ENCODE data around the gene ERMAP.

Gene ERMAP

GRCh38 chr1:42817976-42818375 lies 1.1 kb downstream of the ERMAP start:
- TF ChIP-seq REST (IDR thresholded peaks at IDR 0.05; ENCODE audit: insufficient read depth in 1 of 2, low read depth in 2 of 2, low read length in 2 of 2) (no peak), SIN3A (IDR thresholded peaks at IDR 0.05; ENCODE audit: borderline replicate concordance, insufficient read depth, low read length) (no peak), TAF1 (IDR thresholded peaks at IDR 0.05; ENCODE audit: borderline replicate concordance, insufficient read depth, low read length) (no peak), FOXP2 (optimal IDR thresholded peaks at IDR 0.05; ENCODE audit: borderline replicate concordance, extremely low read depth, extremely low read length, insufficient read depth) (no peak), POLR2AphosphoS5 (IDR thresholded peaks at IDR 0.05; ENCODE audit: low read depth, low read length) (no peak)

- no peak for TF ChIP-seq FOXP2 (optimal IDR thresholded peaks at IDR 0.05; ENCODE audit: borderline replicate concordance, extremely low read depth, extremely low read length, insufficient read depth)
- TF ChIP-seq REST (IDR thresholded peaks at IDR 0.05; ENCODE audit: insufficient read depth in 1 of 2, low read depth in 2 of 2, low read length in 2 of 2): no peak
- TF ChIP-seq POLR2AphosphoS5 (IDR thresholded peaks at IDR 0.05; ENCODE audit: low read depth, low read length): no peak
- TF ChIP-seq TAF1 (IDR thresholded peaks at IDR 0.05; ENCODE audit: borderline replicate concordance, insufficient read depth, low read length): no peak
- no peak for TF ChIP-seq SIN3A (IDR thresholded peaks at IDR 0.05; ENCODE audit: borderline replicate concordance, insufficient read depth, low read length)
Measured at GRCh38 chr1:42820813-42821212, 3.9 kb downstream of the ERMAP start.

GRCh38 chr1:42821690-42822089 lies 4.8 kb downstream of the ERMAP start:
- TF ChIP-seq SIN3A (IDR thresholded peaks at IDR 0.05; ENCODE audit: borderline replicate concordance, insufficient read depth, low read length): no peak

- TF ChIP-seq TAF1 (IDR thresholded peaks at IDR 0.05; ENCODE audit: borderline replicate concordance, insufficient read depth, low read length) (no peak), SIN3A (IDR thresholded peaks at IDR 0.05; ENCODE audit: borderline replicate concordance, insufficient read depth, low read length) (no peak), FOXP2 (optimal IDR thresholded peaks at IDR 0.05; ENCODE audit: borderline replicate concordance, extremely low read depth, extremely low read length, insufficient read depth) (no peak), REST (IDR thresholded peaks at IDR 0.05; ENCODE audit: insufficient read depth in 1 of 2, low read depth in 2 of 2, low read length in 2 of 2) (no peak), POLR2AphosphoS5 (IDR thresholded peaks at IDR 0.05; ENCODE audit: low read depth, low read length) (no peak)
Measured at GRCh38 chr1:42822800-42823392, 6.0 kb downstream of the ERMAP start.

- TF ChIP-seq POLR2AphosphoS5 (IDR thresholded peaks at IDR 0.05; ENCODE audit: low read depth, low read length): no peak
- no peak for TF ChIP-seq REST (IDR thresholded peaks at IDR 0.05; ENCODE audit: insufficient read depth in 1 of 2, low read depth in 2 of 2, low read length in 2 of 2)
- no peak for TF ChIP-seq SIN3A (IDR thresholded peaks at IDR 0.05; ENCODE audit: borderline replicate concordance, insufficient read depth, low read length)
- no peak for TF ChIP-seq FOXP2 (optimal IDR thresholded peaks at IDR 0.05; ENCODE audit: borderline replicate concordance, extremely low read depth, extremely low read length, insufficient read depth)
- no peak for TF ChIP-seq TAF1 (IDR thresholded peaks at IDR 0.05; ENCODE audit: borderline replicate concordance, insufficient read depth, low read length)
Measured at GRCh38 chr1:42824481-42825035, 7.6 kb downstream of the ERMAP start.

Measured in PFSK-1 (cell line).